Measurements from ENCODE around the gene GKAP1. TPM values are rescaled to one million over a fixed set of nuclear protein-coding genes. Genes with fewer than 3 reads are reported as not detected.
A peak's percentile ranks its signal among the peaks of the same experiment; 100 is the strongest.
"Not testable (repeated sequence)": the region's sequence is repeated elsewhere in the genome, so short reads cannot be mapped to it uniquely, and the experiment has no call there.

GKAP1 gene
- total RNA-seq, 1 donor from 2014 or later: 12.0 TPM

- not testable (repeated sequence) for DNase-seq (ENCODE audit: low spot score)
Measured at GRCh38 chr9:83728591-83729368, 88.8 kb downstream of the GKAP1 start.

- DNase-seq (ENCODE audit: low spot score): no peak
Measured at GRCh38 chr9:83724436-83724835, 93.1 kb downstream of the GKAP1 start.

- DNase-seq (ENCODE audit: low spot score): no peak
Measured at GRCh38 chr9:83722726-83723495, 94.7 kb downstream of the GKAP1 start.

GRCh38 chr9:83721509-83721908 lies 96.1 kb downstream of the GKAP1 start:
- no peak for DNase-seq (ENCODE audit: low spot score)

DNA sequence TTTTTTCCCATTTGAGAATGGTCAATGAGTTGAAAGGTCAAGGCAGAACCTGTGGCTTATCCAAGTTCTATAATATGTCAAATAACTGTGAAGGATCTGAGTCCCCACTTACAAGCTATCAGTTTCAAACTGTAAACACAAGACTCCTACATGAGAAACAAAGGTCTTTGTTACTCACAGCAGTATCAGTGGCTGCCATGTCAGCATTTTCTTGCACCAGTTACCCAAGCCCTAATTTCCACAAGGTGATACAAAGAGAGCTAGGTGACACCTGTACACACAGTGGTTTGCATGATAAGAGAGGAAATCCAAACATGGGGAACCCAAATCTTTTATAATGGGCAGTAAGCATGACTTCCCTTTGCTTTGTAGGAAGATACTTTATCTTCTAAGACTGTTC lies 101.8 kb downstream of the GKAP1 start:
- no peak for DNase-seq (ENCODE audit: low spot score)

DNA sequence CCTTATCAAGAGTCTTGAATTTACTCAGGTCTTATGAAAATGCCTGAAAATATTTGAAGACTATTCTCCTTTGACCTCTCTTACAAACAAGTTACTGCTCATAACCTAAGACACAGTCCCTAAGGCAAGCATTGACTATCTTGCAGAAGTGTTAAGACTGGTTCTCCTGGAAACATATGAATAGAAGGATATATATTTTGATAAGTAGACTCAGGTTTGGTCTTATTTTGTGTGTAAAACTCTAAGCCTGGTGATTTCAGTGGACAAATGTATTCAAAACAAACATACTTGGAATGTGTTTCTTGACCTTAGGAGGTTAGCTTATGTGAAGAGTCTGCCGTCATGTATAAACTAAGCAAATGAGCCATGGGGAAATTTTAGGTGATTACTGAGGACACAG lies 102.3 kb downstream of the GKAP1 start:
- DNase-seq (ENCODE audit: low spot score): no peak

- DNase-seq (ENCODE audit: low spot score): no peak
Measured at GRCh38 chr9:83714329-83714728, 103.2 kb downstream of the GKAP1 start.

DNA sequence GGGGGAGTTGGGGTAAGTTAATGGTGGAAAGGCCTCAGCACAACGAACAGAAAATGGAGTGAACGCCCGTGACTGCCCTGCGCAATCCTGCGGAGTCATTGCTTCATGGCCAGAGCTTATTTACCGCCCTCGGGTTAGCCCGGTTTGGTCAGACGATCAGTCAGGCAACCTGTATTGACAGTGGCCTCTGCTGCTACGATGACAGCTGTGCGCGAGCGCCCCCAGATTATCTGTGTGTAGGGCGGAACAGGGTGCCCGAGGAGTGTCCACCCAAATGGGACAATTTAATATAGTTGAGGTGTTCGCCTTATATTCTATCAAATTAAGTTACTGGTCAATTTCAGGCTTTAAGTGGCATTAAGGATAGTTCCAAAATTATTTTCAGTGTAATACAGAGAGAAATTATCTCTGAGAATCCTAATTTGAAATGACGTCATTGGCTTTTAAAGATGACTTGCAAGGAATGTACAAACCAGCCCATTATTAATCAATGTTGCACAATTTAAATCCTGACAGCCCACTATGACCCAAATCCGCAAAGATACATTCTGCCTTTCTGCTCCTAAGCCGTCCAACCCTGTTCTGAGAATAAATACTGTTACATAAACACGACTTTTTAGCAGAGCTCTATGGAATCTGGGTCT lies 108.9 kb downstream of the GKAP1 start:
- DNase-seq (ENCODE audit: low spot score): no peak

GRCh38 chr9:83707768-83708514 lies 109.6 kb downstream of the GKAP1 start, which contains the start of gene UBQLN1:
Gene UBQLN1 (minus strand): TSS chr9:83707958. CDS start chr9:83707679, 279 bp downstream.
- peak; percentile 95 for DNase-seq (ENCODE audit: low spot score)

DNA sequence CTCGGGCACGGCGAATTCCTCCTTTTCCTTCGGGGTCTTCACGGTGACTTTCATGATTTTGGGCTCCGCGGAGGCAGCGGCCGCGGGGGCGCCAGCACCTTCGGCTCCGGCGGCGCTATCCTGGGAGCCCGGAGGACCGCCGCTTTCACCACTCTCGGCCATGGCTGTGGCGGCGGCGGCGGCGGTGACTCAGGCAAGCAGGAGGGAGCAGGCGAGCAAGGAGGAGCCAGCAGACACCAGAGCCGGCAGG lies 110.1 kb downstream of the GKAP1 start:
- no peak for DNase-seq (ENCODE audit: low spot score)

- DNase-seq (ENCODE audit: low spot score): peak; percentile 50
Measured at GRCh38 chr9:83706676-83707517, 110.7 kb downstream of the GKAP1 start.

- DNase-seq (ENCODE audit: low spot score): not testable (repeated sequence)
Measured at GRCh38 chr9:83705219-83705651, 112.3 kb downstream of the GKAP1 start.

DNA sequence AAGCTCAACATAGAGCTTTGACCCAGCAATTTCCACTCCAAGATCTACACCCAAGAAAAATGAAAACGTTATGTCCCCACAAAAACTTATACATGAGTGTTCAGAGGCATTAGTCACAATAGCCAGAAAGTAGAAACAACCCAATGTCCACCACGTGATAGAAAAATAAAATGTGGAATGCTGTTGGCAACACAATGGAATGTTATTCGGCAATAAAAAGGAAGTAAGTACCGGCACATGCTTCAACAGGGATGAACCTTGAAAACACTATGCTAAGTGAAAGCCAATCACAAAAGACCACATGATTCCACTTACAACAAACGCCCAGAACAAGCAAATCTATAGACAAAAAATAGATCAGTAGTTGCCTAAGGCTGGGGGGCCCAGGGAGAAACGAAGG lies 115.8 kb downstream of the GKAP1 start:
- no peak for DNase-seq (ENCODE audit: low spot score)

DNA sequence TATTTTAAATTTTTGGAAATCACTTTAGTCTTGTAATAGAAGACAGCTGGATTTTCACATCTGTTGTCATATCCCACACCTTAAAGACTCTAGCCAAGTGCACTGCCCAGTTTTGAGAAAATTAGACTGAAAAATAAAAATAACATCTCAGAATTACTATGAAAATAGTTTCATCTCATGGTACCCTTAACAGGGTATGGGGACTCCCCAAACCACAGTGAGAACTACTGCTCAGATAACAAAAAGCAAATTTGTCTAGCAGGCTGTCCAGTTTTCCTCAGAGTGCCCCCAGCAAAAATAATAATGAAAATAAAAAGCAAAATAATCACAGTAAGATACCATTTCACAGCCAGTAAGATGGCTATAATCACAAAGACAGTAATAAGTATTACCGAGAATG lies 116.3 kb downstream of the GKAP1 start:
- no peak for DNase-seq (ENCODE audit: low spot score)

DNA sequence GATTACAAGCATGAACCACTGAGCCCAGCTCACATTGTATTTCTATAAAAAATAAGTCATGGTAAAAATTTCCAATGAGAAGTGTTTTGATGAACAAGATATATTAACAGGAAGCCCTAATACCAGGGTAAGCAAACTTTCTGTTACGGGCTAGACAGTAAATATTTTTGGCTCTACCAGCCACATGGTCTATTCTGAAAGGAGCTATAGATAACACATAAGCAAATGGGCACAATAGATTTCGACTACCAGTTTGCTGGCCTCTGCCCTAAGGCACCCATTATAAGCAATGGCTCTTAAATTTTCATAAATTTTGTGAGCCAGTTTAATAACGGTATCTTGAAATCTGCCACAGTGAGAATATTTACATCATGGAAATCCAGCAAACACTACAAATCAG lies 118.0 kb downstream of the GKAP1 start:
- DNase-seq (ENCODE audit: low spot score): no peak

DNA sequence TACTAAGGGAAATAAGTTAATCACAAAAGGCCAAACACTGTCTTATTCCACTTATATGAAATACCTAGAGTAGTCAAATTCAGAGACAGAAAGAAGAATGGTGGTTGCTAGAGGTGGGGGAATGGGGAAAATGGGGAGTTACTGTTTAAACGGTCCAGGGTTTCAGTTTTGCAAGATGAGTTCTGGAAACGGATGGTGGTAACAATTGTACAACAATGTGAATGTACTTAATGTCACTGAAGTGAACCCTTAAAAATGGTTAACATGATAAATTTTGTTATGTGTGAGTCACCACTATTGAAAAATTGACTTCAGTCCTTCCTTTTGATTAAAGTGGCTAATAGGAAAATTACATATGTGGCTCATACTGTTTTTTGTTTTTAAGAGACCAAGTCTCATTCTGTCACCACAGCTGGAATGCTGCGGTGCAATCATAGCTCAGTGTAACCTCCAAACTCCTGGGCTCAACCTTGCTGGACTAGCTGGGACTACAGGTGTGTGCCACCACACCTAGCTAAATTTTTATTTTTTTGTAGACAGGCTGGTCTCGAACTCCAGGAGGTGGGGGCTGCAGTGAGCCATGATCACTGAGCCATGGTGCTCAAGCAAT lies 118.5 kb downstream of the GKAP1 start:
- DNase-seq (ENCODE audit: low spot score): no peak

GRCh38 chr9:83691492-83691891 lies 126.1 kb downstream of the GKAP1 start:
- no peak for DNase-seq (ENCODE audit: low spot score)
